Breast epithelium (tissue), 3 donors: Measurements from ENCODE around the gene FAM229A.

Experiments
- CTCF ChIP-seq, 3 donors: fragments of 450-650 bp; IDR thresholded peaks; one replicate each; pipeline ENCODE4 v1.5.1; 2016 to 2017; ENCODE audit warnings: antibody characterized with exemption in 3 of 3, mild to moderate bottlenecking in 3 of 3, moderate library complexity in 3 of 3
- POLR2A ChIP-seq: fragments of 450-650 bp; IDR thresholded peaks from one replicate; pipeline ENCODE4 v1.6.1; 2016; ENCODE audit warnings: antibody characterized with exemption, mild to moderate bottlenecking, moderate library complexity

GRCh38 chr1:32349211-32349708 lies 13.0 kb downstream of the FAM229A start:
- TF ChIP-seq CTCF (IDR thresholded peaks at IDR 0.05): no peak
- TF ChIP-seq POLR2A: no peak
